SU-DHL-6 (cell line): ENCODE measurements around the gene CACNA1G.

Experiments
- H2AFZ ChIP-seq: fragments of 200-600 bp; sonication (generic); 2 replicates; pipeline ENCODE4 v1.6.1; 2014; ENCODE audit warnings: low read depth, mild to moderate bottlenecking, moderate library complexity, mixed read lengths, antibody characterized with exemption, low read length; ENCODE audit not compliant: severe bottlenecking
- H3F3A ChIP-seq: fragments of 200-600 bp; shearing (Covaris generic); 2 replicates; pipeline ENCODE4 v1.6.0; 2016; ENCODE audit warnings: antibody characterized with exemption, mild to moderate bottlenecking; ENCODE audit not compliant: insufficient read depth
- H3K27ac ChIP-seq: fragments of 200-600 bp; sonication (generic); 2 replicates; pipeline ENCODE4 v1.5.1; 2016; ENCODE audit warnings: low read depth, mild to moderate bottlenecking, low read length, moderate library complexity, mixed read lengths
- H3K27me3 ChIP-seq: fragments of 200-600 bp; sonication (generic), shearing (Covaris generic); 2 replicates; pipeline ENCODE4 v1.6.0; 2014; ENCODE audit warnings: mild to moderate bottlenecking, low read length
- H3K36me3 ChIP-seq: fragments of 200-600 bp; sonication (generic); 2 replicates; pipeline ENCODE4 v1.6.1; 2014; ENCODE audit warnings: mild to moderate bottlenecking, low read length, mixed read lengths
- H3K4me2 ChIP-seq: fragments of 300-600, 200-600 bp; shearing (Covaris generic), sonication (generic); 2 replicates; pipeline ENCODE4 v1.6.0; 2014; ENCODE audit warnings: low read length, low read depth, mild to moderate bottlenecking; ENCODE audit not compliant: poor library complexity, severe bottlenecking
- H3K4me3 ChIP-seq: fragments of 200-600 bp; sonication (generic); 2 replicates; pipeline ENCODE4 v1.5.1; 2014; ENCODE audit warnings: antibody characterized with exemption, low read length, mild to moderate bottlenecking, mixed read lengths; ENCODE audit not compliant: insufficient read depth, poor library complexity, severe bottlenecking
- H3K79me2 ChIP-seq: fragments of 200-600 bp; sonication (generic); 2 replicates; pipeline ENCODE4 v1.6.1; 2014; ENCODE audit warnings: mild to moderate bottlenecking, low read length, moderate library complexity; ENCODE audit not compliant: insufficient read depth
- H3K9ac ChIP-seq: fragments of 200-600 bp; sonication (generic); 2 replicates; pipeline ENCODE4 v1.7.0; 2014; ENCODE audit warnings: mild to moderate bottlenecking, low read length
- H3K9me2 ChIP-seq: fragments of 200-600 bp; sonication (generic); replicated peaks from 2 replicates; pipeline ENCODE4 v1.6.1; 2014; ENCODE audit warnings: low read length; ENCODE audit not compliant: insufficient read depth
- H3K9me3 ChIP-seq: fragments of 200-600 bp; sonication (generic); 2 replicates; pipeline ENCODE4 v1.6.1; 2014; ENCODE audit warnings: low read length, mixed read lengths; ENCODE audit not compliant: insufficient read depth
- H4K20me1 ChIP-seq: fragments of 200-600 bp; sonication (generic); 2 replicates; pipeline ENCODE4 v1.6.1; 2014; ENCODE audit warnings: low read depth, mild to moderate bottlenecking, antibody characterized with exemption, low read length, moderate library complexity, mixed read lengths
- EZH2phosphoT487 ChIP-seq: fragments of 200-600 bp; sonication (generic), shearing (Covaris generic); conservative IDR thresholded peaks from 2 replicates; pipeline ENCODE4 v1.6.1; 2018; ENCODE audit warnings: mild to moderate bottlenecking, antibody characterized with exemption, low read length, moderate library complexity, mixed read lengths
- TF ChIP-seq, protein P1 (sequence below): fragments of 200-600 bp; sonication (generic); IDR thresholded peaks from one replicate; pipeline ENCODE4 v1.5.1; 2017; ENCODE audit warnings: antibody characterized with exemption, mild to moderate bottlenecking, low read length, moderate library complexity; ENCODE audit not compliant: insufficient read depth, poor library complexity, severe bottlenecking

CACNA1G gene

DNA sequence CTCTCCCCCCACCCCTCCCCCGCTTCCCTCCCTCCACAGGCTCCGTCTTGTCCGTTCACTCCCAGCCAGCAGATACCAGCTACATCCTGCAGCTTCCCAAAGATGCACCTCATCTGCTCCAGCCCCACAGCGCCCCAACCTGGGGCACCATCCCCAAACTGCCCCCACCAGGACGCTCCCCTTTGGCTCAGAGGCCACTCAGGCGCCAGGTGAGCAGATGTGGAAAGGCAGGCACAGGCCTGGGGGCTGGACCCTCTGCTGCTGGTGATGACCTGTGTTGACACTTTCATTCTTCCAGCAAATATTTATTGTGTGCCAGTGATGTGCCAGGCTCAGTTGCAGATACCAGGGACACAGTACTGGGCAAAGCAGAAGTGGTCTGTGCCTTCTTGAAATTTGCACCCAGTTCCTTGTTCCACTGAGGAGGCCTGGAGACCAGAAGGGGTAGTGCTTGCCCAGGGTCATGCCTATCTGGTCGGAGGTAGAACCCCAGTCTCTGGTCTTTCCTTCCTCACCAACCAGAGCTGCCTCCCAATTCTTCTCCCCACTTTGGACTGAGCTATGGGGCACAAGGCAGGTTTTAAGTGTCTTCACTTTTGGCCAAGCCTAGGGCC is 63.9 kb downstream of the CACNA1G start:
- H3K79me2 ChIP-seq, result no peaks in the 10 kb centered on the region
- no peak overlapping the region for H3K9ac ChIP-seq
- no peaks in the 10 kb centered on the region for H4K20me1 ChIP-seq
- no peak overlapping the region for H3K4me3 ChIP-seq
- H2AFZ ChIP-seq, result no peak overlapping the region
- H3K9me2 ChIP-seq, result no peaks in the 10 kb centered on the region
- H3K4me2 ChIP-seq, result no peak overlapping the region
- no peak overlapping the region for H3K27ac ChIP-seq
- H3K36me3 ChIP-seq, result no peaks in the 10 kb centered on the region
- H3F3A ChIP-seq, result no peaks in the 10 kb centered on the region
- no peaks in the 10 kb centered on the region for H3K9me3 ChIP-seq
- no peaks in the 10 kb centered on the region for H3K27me3 ChIP-seq
- no peak for TF ChIP-seq EZH2phosphoT487
- TF ChIP-seq, protein P1, sequence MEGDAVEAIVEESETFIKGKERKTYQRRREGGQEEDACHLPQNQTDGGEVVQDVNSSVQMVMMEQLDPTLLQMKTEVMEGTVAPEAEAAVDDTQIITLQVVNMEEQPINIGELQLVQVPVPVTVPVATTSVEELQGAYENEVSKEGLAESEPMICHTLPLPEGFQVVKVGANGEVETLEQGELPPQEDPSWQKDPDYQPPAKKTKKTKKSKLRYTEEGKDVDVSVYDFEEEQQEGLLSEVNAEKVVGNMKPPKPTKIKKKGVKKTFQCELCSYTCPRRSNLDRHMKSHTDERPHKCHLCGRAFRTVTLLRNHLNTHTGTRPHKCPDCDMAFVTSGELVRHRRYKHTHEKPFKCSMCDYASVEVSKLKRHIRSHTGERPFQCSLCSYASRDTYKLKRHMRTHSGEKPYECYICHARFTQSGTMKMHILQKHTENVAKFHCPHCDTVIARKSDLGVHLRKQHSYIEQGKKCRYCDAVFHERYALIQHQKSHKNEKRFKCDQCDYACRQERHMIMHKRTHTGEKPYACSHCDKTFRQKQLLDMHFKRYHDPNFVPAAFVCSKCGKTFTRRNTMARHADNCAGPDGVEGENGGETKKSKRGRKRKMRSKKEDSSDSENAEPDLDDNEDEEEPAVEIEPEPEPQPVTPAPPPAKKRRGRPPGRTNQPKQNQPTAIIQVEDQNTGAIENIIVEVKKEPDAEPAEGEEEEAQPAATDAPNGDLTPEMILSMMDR, result no peak

DNA sequence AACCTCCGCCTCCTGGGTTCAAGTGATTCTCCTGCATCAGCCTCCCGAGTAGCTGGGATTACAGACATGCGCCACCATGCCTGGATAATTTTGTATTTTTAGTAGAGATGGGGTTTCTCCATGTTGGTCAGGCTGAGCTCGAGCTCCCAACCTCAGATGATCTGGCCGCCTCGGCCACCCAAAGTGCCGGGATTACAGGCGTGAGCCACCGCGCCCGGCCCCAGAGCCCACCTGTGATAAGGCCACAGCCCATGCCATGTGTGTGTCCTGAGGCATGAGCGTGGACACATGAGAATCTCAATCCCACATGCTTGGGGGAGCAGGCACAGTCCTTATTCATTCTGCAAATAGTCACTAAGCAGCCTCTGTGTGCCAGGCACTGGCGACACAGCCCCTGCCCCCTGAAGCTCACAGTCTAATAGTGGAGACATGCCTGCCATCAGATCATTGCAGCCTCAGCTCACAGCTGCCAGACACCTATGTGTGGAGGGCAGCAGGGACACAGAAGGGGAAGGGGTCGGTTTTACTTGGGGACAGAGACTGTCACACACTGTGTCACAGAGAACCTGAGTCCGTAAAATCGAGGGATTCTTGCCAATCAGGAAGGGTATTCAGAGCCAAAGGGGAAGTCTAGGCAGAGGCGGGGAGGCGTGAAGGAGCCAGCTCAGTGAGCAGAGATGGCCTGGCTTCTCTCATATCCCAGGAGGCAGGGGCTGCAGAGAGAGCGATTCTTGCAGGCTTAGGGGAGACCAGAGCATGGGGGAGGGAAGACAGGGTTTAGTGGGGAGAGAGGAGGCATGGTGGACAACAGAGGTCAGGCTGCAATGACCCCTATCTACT is 64.7 kb downstream of the CACNA1G start:
- H3K79me2 ChIP-seq, result no peaks in the 10 kb centered on the region
- no peak overlapping the region for H3K27ac ChIP-seq
- TF ChIP-seq, protein P1, result no peak
- TF ChIP-seq EZH2phosphoT487, result no peak
- no peaks in the 10 kb centered on the region for H3K27me3 ChIP-seq
- no peak overlapping the region for H2AFZ ChIP-seq
- no peaks in the 10 kb centered on the region for H3K36me3 ChIP-seq
- no peak overlapping the region for H3K4me2 ChIP-seq
- no peaks in the 10 kb centered on the region for H4K20me1 ChIP-seq
- no peaks in the 10 kb centered on the region for H3K9me3 ChIP-seq
- no peaks in the 10 kb centered on the region for H3K9me2 ChIP-seq
- H3F3A ChIP-seq, result no peaks in the 10 kb centered on the region
- H3K9ac ChIP-seq, result no peak overlapping the region
- H3K4me3 ChIP-seq, result no peak overlapping the region

DNA sequence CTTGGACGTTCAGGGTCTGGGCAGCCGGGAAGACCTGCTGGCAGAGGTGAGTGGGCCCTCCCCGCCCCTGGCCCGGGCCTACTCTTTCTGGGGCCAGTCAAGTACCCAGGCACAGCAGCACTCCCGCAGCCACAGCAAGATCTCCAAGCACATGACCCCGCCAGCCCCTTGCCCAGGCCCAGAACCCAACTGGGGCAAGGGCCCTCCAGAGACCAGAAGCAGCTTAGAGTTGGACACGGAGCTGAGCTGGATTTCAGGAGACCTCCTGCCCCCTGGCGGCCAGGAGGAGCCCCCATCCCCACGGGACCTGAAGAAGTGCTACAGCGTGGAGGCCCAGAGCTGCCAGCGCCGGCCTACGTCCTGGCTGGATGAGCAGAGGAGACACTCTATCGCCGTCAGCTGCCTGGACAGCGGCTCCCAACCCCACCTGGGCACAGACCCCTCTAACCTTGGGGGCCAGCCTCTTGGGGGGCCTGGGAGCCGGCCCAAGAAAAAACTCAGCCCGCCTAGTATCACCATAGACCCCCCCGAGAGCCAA is 65.6 kb downstream of the CACNA1G start:
- no peaks in the 10 kb centered on the region for H3K36me3 ChIP-seq
- H3K9ac ChIP-seq, result no peak overlapping the region
- no peak overlapping the region for H2AFZ ChIP-seq
- no peaks in the 10 kb centered on the region for H3F3A ChIP-seq
- H3K27ac ChIP-seq, result no peak overlapping the region
- H3K9me2 ChIP-seq, result no peaks in the 10 kb centered on the region
- H3K4me3 ChIP-seq, result no peak overlapping the region
- no peaks in the 10 kb centered on the region for H3K9me3 ChIP-seq
- TF ChIP-seq, protein P1, result peak; percentile 53
- TF ChIP-seq EZH2phosphoT487, result no peak
- no peaks in the 10 kb centered on the region for H3K79me2 ChIP-seq
- H3K27me3 ChIP-seq, result no peaks in the 10 kb centered on the region
- H4K20me1 ChIP-seq, result no peaks in the 10 kb centered on the region
- no peak overlapping the region for H3K4me2 ChIP-seq
